Common myeloid progenitor, CD34-positive (primary cell): ENCODE results near the gene GDPD5.

Experiments used
- CTCF ChIA-PET: fragments of 350-600 bp; sonication (Branson Sonifier 250); formaldehyde crosslinking; loops from one replicate; lab custom pipeline; 2021; ENCODE audit warnings: antibody characterized with exemption; lab: Charles Lee
- POLR2A ChIA-PET: fragments of 350-600 bp; sonication (Branson Sonifier 250); formaldehyde crosslinking; loops from one replicate; lab custom pipeline; 2021; ENCODE audit warnings: antibody characterized with exemption; lab: Charles Lee
- DNase-seq, 3 donors: peaks; one replicate each; pipeline versions ENCODE4 v3.0.0 to v3.0.0-alpha.2; 2013
- H3K27ac ChIP-seq, 2 experiments: 1 replicate in 1 of 2; 2 replicates in 1 of 2; pipeline ENCODE4 v1.7.0; 2013; ENCODE audit warnings: inconsistent platforms in 2 of 2, low read length in 2 of 2, mild to moderate bottlenecking in 2 of 2, low read depth in 1 of 2, moderate library complexity in 1 of 2; ENCODE audit not compliant: severe bottlenecking in 2 of 2, insufficient read depth in 1 of 2, poor library complexity in 1 of 2
- H3K27me3 ChIP-seq, 5 experiments: replicated peaks in 2 of 5; 1 replicate in 3 of 5; 2 replicates in 2 of 5; pipeline versions ENCODE4 v1.6.1 to v1.7.0; 2013; ENCODE audit warnings: low read length in 4 of 5, mild to moderate bottlenecking in 2 of 5, moderate library complexity in 2 of 5, inconsistent platforms in 1 of 5; ENCODE audit not compliant: insufficient read depth in 5 of 5, control insufficient read depth in 4 of 5
- H3K36me3 ChIP-seq, 4 experiments: 1 replicate in 2 of 4; 2 replicates in 2 of 4; pipeline versions ENCODE4 v1.6.1 to v1.7.0; 2013; ENCODE audit warnings: low read length in 3 of 4, control low read depth in 1 of 4, mild to moderate bottlenecking in 1 of 4; ENCODE audit not compliant: control insufficient read depth in 4 of 4, insufficient read depth in 4 of 4
- H3K4me1 ChIP-seq, 4 experiments: 1 replicate in 3 of 4; 2 replicates in 1 of 4; pipeline versions ENCODE4 v1.6.1 to v1.7.1; 2013; ENCODE audit warnings: low read length in 3 of 4, mild to moderate bottlenecking in 3 of 4, control low read depth in 1 of 4, inconsistent platforms in 1 of 4, moderate library complexity in 1 of 4; ENCODE audit not compliant: control insufficient read depth in 4 of 4, insufficient read depth in 4 of 4; ENCODE audit errors: control extremely low read depth in 1 of 4
- H3K4me3 ChIP-seq, 7 experiments: 1 replicate in 4 of 7; 2 replicates in 3 of 7; pipeline versions ENCODE4 v1.5.1 to v1.7.0; 2013; ENCODE audit warnings: mild to moderate bottlenecking in 7 of 7, low read length in 6 of 7, moderate library complexity in 6 of 7, inconsistent platforms in 2 of 7, low read depth in 2 of 7, control low read depth in 1 of 7; ENCODE audit not compliant: insufficient read depth in 4 of 7, control insufficient read depth in 1 of 7; ENCODE audit errors: extremely low read depth in 1 of 7
- H3K9me3 ChIP-seq, 5 experiments: 1 replicate in 4 of 5; 2 replicates in 1 of 5; pipeline versions ENCODE4 v1.6.1 to v1.7.1; 2013; ENCODE audit warnings: low read length in 4 of 5, mild to moderate bottlenecking in 2 of 5, inconsistent platforms in 1 of 5, low read depth in 1 of 5, moderate library complexity in 1 of 5; ENCODE audit not compliant: control insufficient read depth in 4 of 5, insufficient read depth in 2 of 5; ENCODE audit errors: control extremely low read depth in 1 of 5
- WGBS: methylation state at CpG from one replicate; pipeline ENCODE4 v1.1.5; 2013; ENCODE audit not compliant: insufficient coverage; 5-methylcytosine and 5-hydroxymethylcytosine counted together

GDPD5 gene

DNA sequence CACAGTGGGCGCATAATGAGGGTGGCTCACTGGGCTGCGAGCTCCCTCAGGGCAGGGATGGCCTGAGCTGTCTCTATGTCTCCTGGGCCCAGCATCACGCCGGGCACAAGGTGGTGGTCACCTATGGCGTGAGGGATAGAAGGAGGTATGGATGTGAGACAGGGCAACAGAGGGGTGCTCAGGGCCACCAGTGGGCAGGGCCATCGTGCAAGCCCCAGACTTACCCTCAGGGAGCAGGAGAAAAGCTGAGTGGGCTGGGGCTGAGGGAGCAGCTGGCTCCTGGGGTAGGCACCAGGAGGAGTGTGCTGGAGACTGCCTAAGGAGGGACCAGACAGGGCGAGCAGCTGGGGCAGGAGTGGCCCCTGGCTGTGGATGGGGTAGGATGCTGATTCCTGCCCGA, 58.4 kb downstream of the GDPD5 start:
- ChIA-PET POLR2A (no interaction called here), CTCF (interaction anchor here (1.0 kb wide), 1 partner anchor 21 kb away, joined by 3 read pairs; no protein-coding TSS in a partner anchor)

DNA sequence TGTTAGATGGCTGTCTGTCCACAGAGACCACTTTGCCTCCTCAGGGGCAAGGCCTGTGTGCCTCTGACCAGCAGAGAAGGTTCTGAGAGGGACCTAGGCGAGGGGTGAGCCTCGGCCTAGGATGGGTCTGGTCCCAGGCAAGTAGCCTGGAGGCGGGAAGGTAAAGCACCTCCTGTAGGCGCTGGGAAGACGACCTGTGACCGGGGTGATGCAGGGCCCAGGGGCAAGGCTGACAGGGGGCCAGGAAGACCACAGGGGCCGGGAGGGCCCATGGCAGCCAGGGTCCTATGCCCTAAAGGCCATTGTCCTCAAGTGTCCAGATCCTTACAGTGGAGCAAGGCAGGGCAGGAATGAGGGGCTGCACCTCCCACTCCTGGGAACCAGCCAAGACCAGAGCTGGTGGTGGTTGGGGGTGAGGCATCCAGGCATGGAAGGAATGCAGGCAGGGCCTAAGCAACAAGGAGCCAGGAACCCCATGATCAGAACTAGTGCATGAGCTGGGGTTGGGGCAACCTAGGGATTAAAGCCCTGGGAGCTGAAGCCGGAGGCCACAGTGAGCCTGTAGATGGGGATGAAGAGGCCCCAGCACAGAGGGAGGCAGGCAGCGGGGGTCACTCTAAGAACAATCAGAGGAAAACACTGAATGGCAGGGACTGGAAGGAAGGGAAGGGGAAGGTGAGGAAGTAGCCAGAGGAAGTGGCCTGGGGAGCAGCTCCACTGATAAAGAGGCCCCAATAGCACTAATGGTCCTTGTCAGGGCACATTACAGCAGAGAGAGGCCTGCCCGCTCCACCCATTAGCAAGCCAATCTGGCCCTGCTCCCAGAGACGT, 59.8 kb downstream of the GDPD5 start:
- ChIA-PET CTCF (interaction anchor here (1.0 to 2.8 kb wide), 3 partner anchors 12 to 67 kb away, joined by 3 to 10 read pairs (median 4); no protein-coding TSS in a partner anchor), POLR2A (no interaction called here)
- 97% methylated on average over 9 of the region's 11 CpGs for WGBS
- no peak for DNase-seq
- Histone ChIP-seq H3K4me1 (peaks cover 0 to 15% (median 1%) of the 10 kb centered on the region in 4 experiments), H3K4me3 (no peak overlapping the region), H3K9me3 (no peaks in the 10 kb centered on the region), H3K27ac (no peak overlapping the region), H3K36me3 (no peaks in the 10 kb centered on the region), H3K27me3 (no peaks in the 10 kb centered on the region)

More for the DNA sequence above, 58.4 kb downstream of the GDPD5 start:
- H3K4me3 ChIP-seq: no peak overlapping the region
- no peaks in the 10 kb centered on the region for H3K27me3 ChIP-seq
- H3K9me3 ChIP-seq: no peaks in the 10 kb centered on the region
- WGBS: 98% methylated on average over 5 of the region's 8 CpGs
- H3K4me1 ChIP-seq: peaks cover 0 to 15% (median 1%) of the 10 kb centered on the region in 4 experiments
- H3K27ac ChIP-seq: no peak overlapping the region
- DNase-seq: no peak
- H3K36me3 ChIP-seq: no peaks in the 10 kb centered on the region

DNA sequence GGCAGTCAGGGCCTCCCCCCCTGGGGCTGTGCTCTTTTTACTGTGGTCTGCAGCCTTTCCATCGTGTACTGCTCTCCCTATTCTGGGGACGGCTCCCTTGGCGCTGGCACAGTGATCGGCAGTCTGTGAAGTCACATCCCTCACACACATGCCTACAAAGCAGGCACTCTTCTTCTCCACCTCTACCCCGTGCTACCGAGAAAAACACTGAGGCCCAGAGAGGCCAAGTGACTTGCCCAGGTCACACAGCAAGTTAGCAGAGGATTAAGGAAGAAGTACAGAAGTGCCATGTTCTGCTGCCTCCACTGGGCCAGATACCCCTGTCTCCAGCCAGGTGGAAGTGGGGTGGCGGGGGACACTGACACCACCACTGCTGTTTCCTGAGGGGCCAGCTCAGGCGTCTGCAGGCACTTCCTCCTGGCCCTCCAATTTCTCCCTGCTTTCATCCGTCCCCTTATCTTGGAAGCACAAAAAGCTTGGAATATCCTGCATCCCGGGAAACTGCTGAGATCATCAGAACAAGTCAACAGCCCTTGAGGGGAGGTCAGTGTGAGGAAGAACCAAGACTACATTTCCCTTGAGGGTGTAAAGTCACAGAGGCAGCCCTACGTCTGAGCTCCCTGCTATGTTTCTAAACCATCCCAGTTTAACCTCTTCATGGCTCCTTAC, 62.5 kb downstream of the GDPD5 start:
- ChIA-PET POLR2A (no interaction called here), CTCF (interaction anchor here (0.6 to 2.8 kb wide), 5 partner anchors 8 to 66 kb away, joined by 3 to 10 read pairs (median 4); no protein-coding TSS in a partner anchor)
- Histone ChIP-seq H3K4me1 (peaks cover 0 to 8% (median 1%) of the 10 kb centered on the region in 4 experiments), H3K27ac (no peak overlapping the region), H3K9me3 (no peaks in the 10 kb centered on the region), H3K36me3 (no peaks in the 10 kb centered on the region), H3K4me3 (no peak overlapping the region), H3K27me3 (no peaks in the 10 kb centered on the region)
- WGBS: 74% methylated on average over 10 of the region's 11 CpGs
- no peak for DNase-seq

DNA sequence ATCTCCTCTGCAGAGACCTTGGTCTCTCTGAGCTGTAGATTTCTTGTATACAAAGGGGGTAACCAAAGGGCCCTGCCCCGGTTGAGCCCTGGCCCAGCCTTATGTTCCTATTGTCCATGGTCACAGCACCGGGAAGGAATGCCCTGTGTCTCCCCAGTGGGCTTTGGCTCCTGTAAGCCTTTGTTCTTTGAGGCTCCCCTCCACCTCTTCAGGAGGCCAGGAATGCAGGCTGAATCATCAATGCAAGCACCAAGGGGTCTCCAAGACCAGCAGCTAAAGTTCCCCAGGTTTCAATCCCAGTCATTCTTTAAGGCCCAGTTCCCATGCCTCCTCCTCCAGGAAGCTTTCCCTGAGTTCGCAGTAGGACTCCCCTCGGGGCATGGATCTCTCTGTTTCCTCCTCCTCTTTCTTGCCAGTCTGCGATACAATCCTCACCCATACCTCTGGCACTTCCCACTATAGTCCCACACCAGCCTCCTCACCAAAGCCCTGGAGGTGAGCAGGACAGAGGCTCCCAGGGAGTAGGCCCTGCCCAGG, 63.6 kb downstream of the GDPD5 start:
- POLR2A ChIA-PET: no interaction called here
- H3K27me3 ChIP-seq: no peaks in the 10 kb centered on the region

DNA sequence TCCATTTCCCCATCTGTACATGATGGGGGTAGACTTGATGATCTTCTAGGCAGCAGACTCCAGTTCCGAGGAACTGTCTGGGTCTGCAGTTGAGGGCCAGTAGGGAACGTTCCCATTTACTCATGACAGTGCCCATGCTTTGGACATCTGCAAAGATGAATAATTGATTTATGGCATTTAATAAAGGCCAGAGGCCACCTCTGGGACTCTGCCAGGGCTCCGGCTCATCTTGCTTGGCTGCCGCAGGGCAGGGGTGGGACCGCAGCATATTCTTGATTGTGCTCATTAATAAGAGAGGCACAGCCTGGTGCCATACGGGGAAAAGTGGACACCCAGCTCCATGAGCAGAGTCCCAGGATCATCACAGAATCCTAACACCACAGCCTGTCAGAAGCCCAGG, 64.6 kb downstream of the GDPD5 start:
- DNase-seq: no peak
- ChIA-PET CTCF (interaction anchor here (1.6 to 1.7 kb wide), 2 partner anchors 16 to 72 kb away, joined by 5 to 6 read pairs; no protein-coding TSS in a partner anchor), POLR2A (no interaction called here)
- no peaks in the 10 kb centered on the region for H3K9me3 ChIP-seq
- no peaks in the 10 kb centered on the region for H3K27me3 ChIP-seq
- H3K4me1 ChIP-seq: peaks cover 0 to 5% (median 1%) of the 10 kb centered on the region in 4 experiments
- 84% methylated on average over 4 of the region's 6 CpGs for WGBS
- H3K27ac ChIP-seq: no peak overlapping the region
- H3K4me3 ChIP-seq: no peak overlapping the region
- no peaks in the 10 kb centered on the region for H3K36me3 ChIP-seq

More for the DNA sequence above, 63.6 kb downstream of the GDPD5 start:
- H3K9me3 ChIP-seq: no peaks in the 10 kb centered on the region
- 95% methylated on average over 4 of the region's 5 CpGs for WGBS
- H3K4me1 ChIP-seq: peaks cover 0 to 5% (median 1%) of the 10 kb centered on the region in 4 experiments
- CTCF ChIA-PET: interaction anchor here (1.1 to 1.6 kb wide), 2 partner anchors 11 to 71 kb away, joined by 3 to 5 read pairs; no protein-coding TSS in a partner anchor
- H3K27ac ChIP-seq: no peak overlapping the region
- no peaks in the 10 kb centered on the region for H3K36me3 ChIP-seq
- H3K4me3 ChIP-seq: no peak overlapping the region
- no peak for DNase-seq

DNA sequence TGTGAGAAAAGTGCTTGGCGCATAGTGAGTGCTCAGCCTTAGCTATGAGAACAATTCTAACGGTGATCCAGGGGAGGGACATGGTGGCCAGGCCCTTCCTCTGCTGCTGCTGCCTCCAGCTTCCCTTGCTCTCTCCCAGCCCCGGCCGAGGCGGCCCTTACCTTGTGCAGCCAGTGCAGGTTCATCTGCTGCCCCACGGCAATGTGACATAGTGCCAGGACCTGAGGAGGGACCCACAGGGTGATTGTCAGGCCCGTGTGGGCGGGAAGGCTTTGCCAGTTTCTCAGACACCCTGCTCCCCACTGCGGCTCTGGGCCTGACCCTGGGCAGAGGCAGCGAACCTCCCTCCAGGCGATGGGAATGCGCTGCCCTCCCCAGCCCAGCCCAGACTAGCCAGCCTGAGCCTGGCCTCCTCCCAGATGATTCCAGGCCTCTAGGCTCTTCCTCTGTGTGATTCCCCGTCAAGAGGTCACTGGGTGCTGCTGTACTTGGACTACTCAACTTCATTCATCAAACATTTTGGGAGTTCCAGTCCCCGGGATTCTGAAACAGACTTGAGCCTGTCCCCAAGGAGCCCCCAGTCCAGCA, 69.1 kb downstream of the GDPD5 start:
- Histone ChIP-seq H3K4me1 (no peaks in the 10 kb centered on the region), H3K4me3 (no peak overlapping the region), H3K27me3 (no peaks in the 10 kb centered on the region), H3K27ac (no peak overlapping the region), H3K36me3 (no peaks in the 10 kb centered on the region), H3K9me3 (no peaks in the 10 kb centered on the region)
- CTCF ChIA-PET: interaction anchor here (1.0 to 3.9 kb wide), 3 partner anchors 11 to 21 kb away, joined by 3 to 30 read pairs (median 4); no protein-coding TSS in a partner anchor
- DNase-seq: no peak
- POLR2A ChIA-PET: no interaction called here
- 97% methylated on average over 14 of the region's 14 CpGs for WGBS
